Retina (tissue), 1 donor: ENCODE data around the gene LDLR.

ENCODE experiments used
- DNase-seq: peaks from one replicate; pipeline ENCODE4 v3.0.0-alpha.2; 2016

LDLR gene

GRCh38 chr19:11089254-11090013 is at the start of gene LDLR:
Gene LDLR, plus strand, starts transcription at chr19:11089463. Its CDS starts 86 bp downstream, at chr19:11089549.
- DNase-seq, result peak; percentile 92

GRCh38 chr19:11041194-11041593 is 48.1 kb upstream of the LDLR start:
- DNase-seq, result no peak

- DNase-seq, result no peak
Measured at GRCh38 chr19:11041966-11042627, 47.2 kb upstream of the LDLR start.

- DNase-seq, result no peak
Measured at GRCh38 chr19:11044431-11044830, 44.8 kb upstream of the LDLR start.

- no peak for DNase-seq
Measured at GRCh38 chr19:11045536-11045935, 43.7 kb upstream of the LDLR start.

GRCh38 chr19:11046605-11047354 is 42.5 kb upstream of the LDLR start:
- DNase-seq, result no peak

GRCh38 chr19:11047866-11048265 is 41.4 kb upstream of the LDLR start:
- no peak for DNase-seq

- no peak for DNase-seq
Measured at GRCh38 chr19:11050323-11051114, 38.7 kb upstream of the LDLR start.

GRCh38 chr19:11053817-11054195 is 35.5 kb upstream of the LDLR start:
- no peak for DNase-seq

GRCh38 chr19:11054200-11054599 is 35.1 kb upstream of the LDLR start:
- DNase-seq, result no peak

GRCh38 chr19:11054628-11055027 is 34.6 kb upstream of the LDLR start:
- no peak for DNase-seq

- DNase-seq, result no peak
Measured at GRCh38 chr19:11058246-11059030, 30.8 kb upstream of the LDLR start.

GRCh38 chr19:11059511-11060358 is 29.5 kb upstream of the LDLR start:
- no peak for DNase-seq

- DNase-seq, result no peak
Measured at GRCh38 chr19:11061952-11062351, 27.3 kb upstream of the LDLR start.

GRCh38 chr19:11063434-11063833 is 25.8 kb upstream of the LDLR start:
- no peak for DNase-seq

- DNase-seq, result peak; percentile 37
Measured at GRCh38 chr19:11064831-11065303, 24.4 kb upstream of the LDLR start.

GRCh38 chr19:11066326-11066725 is 22.9 kb upstream of the LDLR start:
- DNase-seq, result no peak

- DNase-seq, result no peak
Measured at GRCh38 chr19:11067356-11068113, 21.7 kb upstream of the LDLR start.

GRCh38 chr19:11069561-11069960 is 19.7 kb upstream of the LDLR start:
- DNase-seq, result no peak

- no peak for DNase-seq
Measured at GRCh38 chr19:11070123-11070522, 19.1 kb upstream of the LDLR start.
